Measurements from ENCODE around the gene NKX1-2.

NKX1-2 gene

DNA sequence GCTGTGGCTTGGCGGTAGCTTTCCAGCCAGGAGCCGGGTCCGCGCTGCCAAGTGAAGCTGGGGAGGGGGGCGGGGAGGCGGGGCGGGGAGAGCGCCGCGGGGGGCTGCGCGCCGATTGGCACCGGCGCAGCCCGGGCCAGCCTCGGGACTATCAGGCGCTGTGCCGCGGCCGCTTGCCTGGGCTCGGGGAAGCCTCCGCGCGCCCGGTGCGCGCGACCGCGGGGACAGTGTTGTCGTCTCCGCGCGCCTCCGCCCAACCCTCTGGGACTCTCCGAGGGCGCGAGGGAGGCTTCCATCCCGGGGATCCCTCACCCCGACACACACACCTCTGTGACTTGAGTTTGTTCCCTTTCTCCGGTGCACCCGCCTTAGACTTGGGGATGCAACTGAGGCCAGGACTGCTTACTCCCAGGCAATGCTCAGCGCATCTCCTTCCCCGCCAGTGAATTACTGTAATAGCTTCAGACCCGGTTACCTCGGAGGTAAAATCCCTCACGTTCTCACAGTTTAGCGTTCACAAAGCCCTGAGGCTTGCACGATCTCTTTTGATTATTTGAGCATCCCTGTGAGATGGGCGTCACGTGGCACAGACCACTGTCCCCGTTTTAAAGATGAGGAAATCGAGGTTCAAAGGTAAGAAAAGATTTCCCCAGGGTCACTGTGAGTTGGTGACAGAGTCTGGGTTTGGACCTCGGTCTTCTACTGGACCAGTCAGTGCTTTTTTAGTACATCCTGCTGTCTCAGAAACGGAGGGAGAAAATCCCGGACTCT, at the start of gene NKX1-2:
NKX1-2 (minus strand) TSS at position 24 of the 771 bp plus-strand sequence. CDS start 92 bp downstream, outside the sequence.
- Histone ChIP-seq H3K9ac (ENCODE audit: low read length) (peak within 1 kb of the TSS; percentile 47), H3K9me3 (ENCODE audit: control insufficient read depth, low read depth, low read length) (no peaks in the 10 kb centered on the region), H3K36me3 (ENCODE audit: control insufficient read depth, low read depth, low read length) (no peaks in the 10 kb centered on the region), H3K27ac (ENCODE audit: low read length) (no peak within 1 kb of the TSS), H3K4me1 (ENCODE audit: control insufficient read depth, low read depth, low read length) (peaks cover 47% of the 10 kb centered on the region), H3K4me3 (ENCODE audit: low read length) (peak within 1 kb of the TSS; percentile 67), H3K27me3 (ENCODE audit: control insufficient read depth, insufficient read depth, low read length) (peaks cover 63% of the 10 kb centered on the region)

DNA sequence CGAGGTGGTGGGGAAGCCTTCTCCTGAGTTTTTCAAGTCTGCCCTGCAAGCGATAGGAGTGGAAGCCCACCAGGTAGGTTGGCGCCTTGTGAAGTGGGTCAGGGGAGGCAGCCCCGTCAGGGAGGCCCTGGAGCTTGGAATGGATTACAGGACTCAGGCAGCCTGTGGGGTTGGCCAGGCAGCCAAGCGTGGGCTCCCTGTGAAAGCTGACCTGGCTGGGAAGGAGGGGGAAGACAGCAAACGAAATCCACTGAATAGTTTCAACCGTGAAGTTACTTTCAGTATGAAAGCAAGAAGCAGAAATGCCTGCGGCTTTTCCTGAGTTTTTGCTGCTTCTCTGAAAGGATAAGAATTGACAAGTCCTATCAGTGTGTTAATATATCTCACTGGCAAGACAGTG, 48.2 kb upstream of the NKX1-2 start:
- Histone ChIP-seq H3K27ac (ENCODE audit: low read length) (no peak overlapping the region), H3K4me1 (ENCODE audit: control insufficient read depth, low read depth, low read length) (peaks cover 7% of the 10 kb centered on the region), H3K36me3 (ENCODE audit: control insufficient read depth, low read depth, low read length) (peaks cover 6% of the 10 kb centered on the region), H3K9ac (ENCODE audit: low read length) (no peak overlapping the region), H3K9me3 (ENCODE audit: control insufficient read depth, low read depth, low read length) (peaks cover 5% of the 10 kb centered on the region), H3K4me3 (ENCODE audit: low read length) (no peak overlapping the region), H3K27me3 (ENCODE audit: control insufficient read depth, insufficient read depth, low read length) (no peaks in the 10 kb centered on the region)

DNA sequence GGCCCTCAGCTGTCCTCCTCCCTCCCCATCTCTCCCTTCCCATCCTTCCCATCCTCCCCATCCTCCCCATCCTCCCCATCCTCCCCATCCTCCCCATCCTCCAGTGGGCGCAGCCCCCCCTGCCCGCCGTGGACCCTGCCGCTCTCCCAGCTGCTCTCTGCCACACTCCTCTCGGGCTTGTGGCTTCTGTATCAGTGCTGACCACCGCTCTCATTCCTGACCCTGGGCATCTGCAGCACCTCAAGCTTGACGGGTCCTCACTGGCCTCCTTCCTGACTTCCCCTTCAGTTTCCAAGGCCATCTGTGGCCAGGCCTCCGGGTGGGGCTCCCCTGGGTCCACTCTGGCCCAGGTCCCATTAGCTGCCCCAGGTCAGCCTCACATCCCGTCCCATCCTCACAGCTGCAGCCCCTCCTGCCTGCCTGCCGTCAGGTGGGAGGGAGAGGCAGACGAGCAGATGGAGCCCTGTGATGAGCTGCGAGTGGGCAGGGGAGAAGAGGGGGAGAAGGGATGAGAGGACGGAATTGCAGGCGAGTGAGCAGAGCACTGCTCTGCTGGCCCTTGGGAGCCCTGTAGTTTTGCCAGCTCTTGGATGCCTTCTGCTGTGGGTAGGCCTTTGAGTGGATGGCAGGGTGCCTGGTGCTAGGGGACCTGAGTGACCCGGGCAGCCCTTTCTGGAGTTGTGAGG, 47.5 kb upstream of the NKX1-2 start:
- Histone ChIP-seq H3K27me3 (ENCODE audit: control insufficient read depth, insufficient read depth, low read length) (no peaks in the 10 kb centered on the region), H3K27ac (ENCODE audit: low read length) (no peak overlapping the region), H3K9me3 (ENCODE audit: control insufficient read depth, low read depth, low read length) (peaks cover 5% of the 10 kb centered on the region), H3K4me3 (ENCODE audit: low read length) (no peak overlapping the region), H3K4me1 (ENCODE audit: control insufficient read depth, low read depth, low read length) (peaks cover 7% of the 10 kb centered on the region), H3K36me3 (ENCODE audit: control insufficient read depth, low read depth, low read length) (peaks cover 6% of the 10 kb centered on the region), H3K9ac (ENCODE audit: low read length) (no peak overlapping the region)

DNA sequence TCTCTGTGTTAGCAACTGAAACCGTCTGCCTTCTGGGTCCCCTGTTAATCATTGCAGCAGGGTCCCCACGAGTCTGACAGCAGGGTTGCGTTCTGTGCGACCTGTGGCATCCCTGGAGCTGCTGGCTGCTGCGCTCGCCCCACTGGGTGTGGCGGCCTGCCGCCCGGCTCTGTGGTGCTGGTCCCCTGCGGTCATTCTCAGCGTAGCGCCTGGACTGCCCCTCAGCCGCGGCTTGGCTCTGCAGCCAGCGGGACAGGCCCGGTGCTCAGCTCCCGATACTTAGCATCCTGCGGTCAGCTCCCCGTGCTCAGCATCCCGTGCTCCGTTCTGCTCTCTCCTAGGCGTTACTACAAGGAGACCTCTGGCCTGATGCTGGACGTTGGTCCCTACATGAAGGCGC, 46.8 kb upstream of the NKX1-2 start:
- Histone ChIP-seq H3K27ac (ENCODE audit: low read length) (no peak overlapping the region), H3K4me1 (ENCODE audit: control insufficient read depth, low read depth, low read length) (peaks cover 7% of the 10 kb centered on the region), H3K27me3 (ENCODE audit: control insufficient read depth, insufficient read depth, low read length) (no peaks in the 10 kb centered on the region), H3K36me3 (ENCODE audit: control insufficient read depth, low read depth, low read length) (peaks cover 6% of the 10 kb centered on the region), H3K9me3 (ENCODE audit: control insufficient read depth, low read depth, low read length) (peaks cover 5% of the 10 kb centered on the region), H3K9ac (ENCODE audit: low read length) (no peak overlapping the region), H3K4me3 (ENCODE audit: low read length) (no peak overlapping the region)

DNA sequence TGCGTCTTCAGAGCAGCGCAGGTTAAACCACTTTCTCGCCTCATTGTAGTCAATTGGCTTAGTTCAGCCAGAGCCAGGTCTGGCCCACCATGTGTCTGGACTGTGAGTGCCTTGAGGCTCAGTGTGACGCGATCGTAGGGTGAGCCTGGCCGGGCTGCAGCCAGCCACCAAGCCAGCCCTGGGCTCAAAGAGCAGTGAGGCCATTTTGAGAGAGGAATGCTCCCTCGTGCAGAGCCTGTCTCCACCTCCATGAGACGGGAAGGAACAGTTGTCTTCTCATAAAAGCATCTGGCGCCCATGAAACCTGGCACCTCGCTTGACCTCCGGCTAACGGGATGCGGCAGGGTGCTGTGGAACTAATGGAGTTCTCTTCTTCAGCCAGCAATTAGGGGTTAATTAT, 46.3 kb upstream of the NKX1-2 start:
- Histone ChIP-seq H3K4me3 (ENCODE audit: low read length) (no peak overlapping the region), H3K9me3 (ENCODE audit: control insufficient read depth, low read depth, low read length) (peaks cover 5% of the 10 kb centered on the region), H3K36me3 (ENCODE audit: control insufficient read depth, low read depth, low read length) (peaks cover 6% of the 10 kb centered on the region), H3K4me1 (ENCODE audit: control insufficient read depth, low read depth, low read length) (peaks cover 7% of the 10 kb centered on the region), H3K27me3 (ENCODE audit: control insufficient read depth, insufficient read depth, low read length) (no peaks in the 10 kb centered on the region), H3K9ac (ENCODE audit: low read length) (no peak overlapping the region), H3K27ac (ENCODE audit: low read length) (no peak overlapping the region)

DNA sequence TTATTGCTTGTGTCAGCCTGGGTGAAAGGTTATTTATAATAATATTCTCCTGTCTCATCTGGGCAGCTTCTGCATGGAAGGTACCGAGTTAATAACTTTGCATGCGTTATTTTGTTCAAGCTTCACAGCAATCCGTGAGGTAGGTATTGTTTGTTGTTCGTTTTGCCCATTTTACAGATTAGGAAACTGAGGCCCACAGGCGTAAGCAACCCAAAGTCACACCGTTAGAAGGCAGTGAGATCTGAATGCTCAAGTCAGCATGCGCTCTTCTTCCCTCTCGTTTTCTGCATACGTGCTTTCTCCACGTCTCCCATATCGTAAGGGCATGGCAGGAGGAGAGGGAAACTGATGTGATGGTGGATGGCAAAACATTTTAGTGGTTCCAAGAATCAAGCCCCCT, 45.9 kb upstream of the NKX1-2 start:
- no peak overlapping the region for H3K27ac ChIP-seq (ENCODE audit: low read length)

DNA sequence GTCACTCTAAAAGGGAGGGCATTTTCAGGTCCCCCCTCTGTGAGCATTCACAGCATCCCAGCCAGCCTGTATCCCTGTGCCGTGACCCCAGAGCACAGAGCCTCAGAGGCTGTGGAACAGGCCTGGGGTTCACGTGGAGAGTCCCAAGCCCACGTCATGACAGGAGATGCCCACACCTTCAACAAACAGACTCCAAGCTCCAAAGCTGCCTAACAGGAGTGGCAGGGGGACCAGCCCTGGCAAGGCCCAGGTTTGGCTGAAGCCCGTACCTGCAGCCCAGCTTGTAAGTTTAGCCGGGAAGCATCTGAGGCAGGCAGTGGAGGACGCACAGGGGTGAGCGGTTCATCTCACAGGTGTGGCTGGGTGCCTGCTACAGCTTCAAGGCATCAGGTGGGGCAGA, 45.3 kb upstream of the NKX1-2 start:
- Histone ChIP-seq H3K27ac (ENCODE audit: low read length) (no peak overlapping the region), H3K36me3 (ENCODE audit: control insufficient read depth, low read depth, low read length) (no peaks in the 10 kb centered on the region), H3K4me1 (ENCODE audit: control insufficient read depth, low read depth, low read length) (peaks cover 7% of the 10 kb centered on the region), H3K27me3 (ENCODE audit: control insufficient read depth, insufficient read depth, low read length) (no peaks in the 10 kb centered on the region), H3K9me3 (ENCODE audit: control insufficient read depth, low read depth, low read length) (no peaks in the 10 kb centered on the region), H3K4me3 (ENCODE audit: low read length) (no peak overlapping the region), H3K9ac (ENCODE audit: low read length) (no peak overlapping the region)

More for the DNA sequence above, 45.9 kb upstream of the NKX1-2 start:
- no peak overlapping the region for H3K4me3 ChIP-seq (ENCODE audit: low read length)
- H3K9ac ChIP-seq (ENCODE audit: low read length): no peak overlapping the region
- H3K36me3 ChIP-seq (ENCODE audit: control insufficient read depth, low read depth, low read length): peaks cover 3% of the 10 kb centered on the region
- peaks cover 2% of the 10 kb centered on the region for H3K9me3 ChIP-seq (ENCODE audit: control insufficient read depth, low read depth, low read length)
- H3K4me1 ChIP-seq (ENCODE audit: control insufficient read depth, low read depth, low read length): peaks cover 7% of the 10 kb centered on the region
- H3K27me3 ChIP-seq (ENCODE audit: control insufficient read depth, insufficient read depth, low read length): no peaks in the 10 kb centered on the region

DNA sequence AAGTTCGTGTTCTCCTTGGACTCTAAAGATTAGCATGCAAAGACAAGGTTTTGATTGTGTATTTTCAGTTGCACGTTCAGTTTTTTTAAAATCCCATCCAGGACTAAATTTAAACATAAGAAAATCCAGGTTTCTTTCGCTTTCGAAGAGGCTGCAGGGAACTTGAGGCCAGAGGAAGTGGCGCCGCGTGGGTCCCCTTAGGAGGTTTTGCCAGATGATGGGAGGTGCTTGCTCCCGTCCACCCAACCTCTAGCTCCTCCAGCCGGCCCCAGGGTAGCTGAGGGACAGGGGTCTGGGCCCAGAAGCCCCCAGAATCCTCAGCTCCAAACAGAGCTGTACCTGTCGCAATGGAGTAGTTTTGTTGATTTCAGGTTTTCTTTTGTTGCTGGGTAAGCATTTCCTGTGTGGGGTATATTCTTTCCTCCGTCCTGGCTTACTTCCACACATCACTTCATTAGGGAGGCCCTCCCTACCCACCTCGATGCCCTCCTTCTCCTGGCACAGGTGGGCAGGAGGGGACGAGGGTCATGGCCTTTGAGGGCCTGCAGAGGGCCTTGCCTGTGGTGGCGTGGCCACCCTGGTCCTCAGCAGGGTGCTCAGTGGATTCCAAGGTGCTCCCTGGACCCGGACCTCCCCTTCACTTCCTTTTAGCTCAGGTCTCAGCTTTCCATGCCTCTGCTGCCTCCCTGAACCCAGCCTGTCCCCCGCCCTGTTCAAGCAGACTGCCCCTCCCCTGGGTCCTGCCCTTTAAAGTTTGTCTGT, 44.4 kb upstream of the NKX1-2 start:
- Histone ChIP-seq H3K36me3 (ENCODE audit: control insufficient read depth, low read depth, low read length) (no peaks in the 10 kb centered on the region), H3K9me3 (ENCODE audit: control insufficient read depth, low read depth, low read length) (no peaks in the 10 kb centered on the region), H3K4me1 (ENCODE audit: control insufficient read depth, low read depth, low read length) (peaks cover 7% of the 10 kb centered on the region), H3K27ac (ENCODE audit: low read length) (no peak overlapping the region), H3K4me3 (ENCODE audit: low read length) (no peak overlapping the region), H3K9ac (ENCODE audit: low read length) (no peak overlapping the region), H3K27me3 (ENCODE audit: control insufficient read depth, insufficient read depth, low read length) (no peaks in the 10 kb centered on the region)

DNA sequence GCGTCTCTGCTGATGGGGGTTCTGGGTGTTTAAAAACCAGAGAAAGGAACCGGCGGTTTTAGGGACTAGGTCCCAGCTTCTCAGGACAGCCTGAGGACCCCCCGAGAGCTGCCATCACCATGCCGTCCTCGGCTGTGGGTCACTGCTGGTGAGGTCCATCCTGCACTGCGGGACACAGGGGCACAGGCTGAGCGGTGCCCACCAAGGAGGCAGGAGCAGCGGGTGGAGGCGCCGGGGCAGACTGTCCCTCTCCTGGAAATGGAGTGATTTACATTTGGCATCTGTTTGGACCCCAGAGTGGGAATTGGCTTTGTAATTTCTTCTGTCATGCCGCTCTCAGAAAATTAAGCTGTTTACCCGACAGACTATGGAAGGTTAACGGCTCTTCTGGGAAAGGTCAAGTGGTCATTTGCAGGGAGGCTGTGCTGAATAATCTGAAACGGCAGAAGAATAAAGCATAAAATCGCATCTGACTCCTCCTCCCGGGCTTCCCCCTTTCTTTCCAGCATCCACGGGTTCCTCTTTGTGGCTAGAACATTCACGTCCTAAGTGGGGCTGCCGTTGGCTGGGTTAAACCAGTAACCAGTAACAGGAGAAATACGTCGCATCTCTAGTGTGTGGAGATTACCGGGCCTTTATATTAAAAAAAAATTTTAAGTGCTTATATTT, 43.5 kb upstream of the NKX1-2 start:
- Histone ChIP-seq H3K27ac (ENCODE audit: low read length) (no peak overlapping the region), H3K9ac (ENCODE audit: low read length) (no peak overlapping the region), H3K4me1 (ENCODE audit: control insufficient read depth, low read depth, low read length) (peaks cover 7% of the 10 kb centered on the region), H3K36me3 (ENCODE audit: control insufficient read depth, low read depth, low read length) (peaks cover 5% of the 10 kb centered on the region), H3K9me3 (ENCODE audit: control insufficient read depth, low read depth, low read length) (no peaks in the 10 kb centered on the region), H3K27me3 (ENCODE audit: control insufficient read depth, insufficient read depth, low read length) (no peaks in the 10 kb centered on the region), H3K4me3 (ENCODE audit: low read length) (no peak overlapping the region)

DNA sequence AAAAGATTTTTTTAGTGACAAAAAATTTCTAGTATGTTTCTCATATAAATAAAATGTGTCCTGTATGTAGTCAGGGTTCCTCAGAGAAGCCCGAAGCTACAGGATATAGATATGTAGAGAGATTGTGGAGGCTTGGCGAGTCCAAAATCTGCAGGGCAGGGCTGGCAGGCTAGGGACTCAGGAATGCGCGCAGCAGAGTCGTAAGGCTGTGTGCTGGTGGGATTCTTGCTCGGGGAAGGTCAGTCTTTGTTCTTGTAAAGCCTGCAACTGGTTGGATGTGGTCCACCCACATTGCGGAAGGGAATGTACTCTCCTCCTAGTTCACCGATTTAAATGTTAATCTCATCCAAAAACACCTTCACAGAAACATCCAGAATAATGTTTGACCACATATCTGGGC, 42.4 kb upstream of the NKX1-2 start:
- Histone ChIP-seq H3K9ac (ENCODE audit: low read length) (no peak overlapping the region), H3K4me3 (ENCODE audit: low read length) (no peak overlapping the region), H3K27ac (ENCODE audit: low read length) (no peak overlapping the region)

DNA sequence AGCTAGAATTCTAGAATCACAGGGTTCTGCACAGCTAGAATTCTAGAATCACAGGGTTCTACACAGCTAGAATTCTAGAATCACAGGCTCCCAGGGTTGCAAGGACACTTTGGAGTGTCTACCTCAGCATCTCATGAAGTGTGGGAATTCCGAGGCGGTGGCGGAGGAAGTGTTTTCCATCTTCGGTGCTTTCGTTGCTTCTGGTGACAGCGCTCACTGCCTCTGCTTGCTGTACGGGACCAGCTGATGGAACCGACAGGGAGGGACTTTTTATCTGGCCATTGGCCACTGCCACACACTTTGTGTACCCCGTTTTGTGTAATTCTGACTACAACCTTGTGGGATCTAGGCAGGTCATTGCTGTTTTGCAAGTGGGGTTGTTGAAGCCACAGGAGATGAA, 41.3 kb upstream of the NKX1-2 start:
- H3K27ac ChIP-seq (ENCODE audit: low read length): no peak overlapping the region
- peaks cover 5% of the 10 kb centered on the region for H3K36me3 ChIP-seq (ENCODE audit: control insufficient read depth, low read depth, low read length)
- peaks cover 7% of the 10 kb centered on the region for H3K4me1 ChIP-seq (ENCODE audit: control insufficient read depth, low read depth, low read length)
- H3K4me3 ChIP-seq (ENCODE audit: low read length): no peak overlapping the region
- no peaks in the 10 kb centered on the region for H3K9me3 ChIP-seq (ENCODE audit: control insufficient read depth, low read depth, low read length)
- H3K27me3 ChIP-seq (ENCODE audit: control insufficient read depth, insufficient read depth, low read length): no peaks in the 10 kb centered on the region
- H3K9ac ChIP-seq (ENCODE audit: low read length): no peak overlapping the region

More for the DNA sequence above, 42.4 kb upstream of the NKX1-2 start:
- no peaks in the 10 kb centered on the region for H3K9me3 ChIP-seq (ENCODE audit: control insufficient read depth, low read depth, low read length)
- peaks cover 7% of the 10 kb centered on the region for H3K4me1 ChIP-seq (ENCODE audit: control insufficient read depth, low read depth, low read length)
- H3K36me3 ChIP-seq (ENCODE audit: control insufficient read depth, low read depth, low read length): peaks cover 5% of the 10 kb centered on the region
- no peaks in the 10 kb centered on the region for H3K27me3 ChIP-seq (ENCODE audit: control insufficient read depth, insufficient read depth, low read length)
